Endothelial cell of umbilical vein (primary cell): ENCODE results near the gene FAM168A. TPM values are rescaled to one million over a fixed set of nuclear protein-coding genes. Genes with fewer than 3 reads are reported as not detected.
A peak's percentile ranks its signal among the peaks of the same experiment; 100 is the strongest.

Experiments
- BruUV-seq: library from RNA; stranded (reverse); fragments of 400-500 nt; replicated peaks from 2 replicates; lab custom pipeline; 2021; lab: Mats Ljungman, UMichigan
- CTCF ChIA-PET: fragments of 300-600, 350-600 bp; sonication (Branson Sonifier 250); formaldehyde crosslinking; loops from one replicate; lab custom pipeline; 2021; ENCODE audit warnings: antibody characterized with exemption, inconsistent platforms; lab: Charles Lee
- POLR2A ChIA-PET: fragments of 300-600, 350-600 bp; sonication (Branson Sonifier 250); formaldehyde crosslinking; loops from one replicate; lab custom pipeline; 2021; ENCODE audit warnings: antibody characterized with exemption, inconsistent platforms; lab: Charles Lee
- DNase-seq: peaks from one replicate; pipeline ENCODE4 v3.0.0-alpha.2; 2011; ENCODE audit warnings: low read depth, low spot score
- FAIRE-seq: peaks from 2 replicates; lab custom pipeline; 2011; peaks lifted over from hg19 to GRCh38; lab: Jason Lieb, UNC
- H2AFZ ChIP-seq: 2 replicates; pipeline ENCODE4 v1.6.0; 2012; ENCODE audit warnings: low read depth, low read length, control low read depth, inconsistent platforms
- H3K27ac ChIP-seq: 2 replicates; pipeline ENCODE4 v1.5.1; 2011; ENCODE audit warnings: low read depth, mild to moderate bottlenecking, control low read depth, low read length, moderate library complexity; ENCODE audit not compliant: insufficient read depth
- H3K27me3 ChIP-seq, 2 experiments: 2 replicates each; pipeline versions ENCODE4 v1.6.0 to v1.6.1; 2011; ENCODE audit warnings: low read length in 2 of 2, mixed read lengths in 1 of 2; ENCODE audit not compliant: control insufficient read depth in 2 of 2, insufficient read depth in 2 of 2
- H3K36me3 ChIP-seq, 2 experiments: 2 replicates in 1 of 2; 3 replicates in 1 of 2; pipeline ENCODE4 v1.5.1; 2011; ENCODE audit warnings: low read length in 2 of 2, mild to moderate bottlenecking in 1 of 2, moderate library complexity in 1 of 2; ENCODE audit not compliant: control insufficient read depth in 2 of 2, insufficient read depth in 2 of 2; ENCODE audit errors: extremely low read depth in 1 of 2
- H3K4me1 ChIP-seq: 3 replicates; pipeline ENCODE4 v1.5.1; 2011; ENCODE audit warnings: mild to moderate bottlenecking, low read length; ENCODE audit not compliant: control insufficient read depth, insufficient read depth; ENCODE audit errors: extremely low read depth
- H3K4me2 ChIP-seq: 2 replicates; pipeline ENCODE4 v1.6.1; 2011; ENCODE audit warnings: low read length, control low read depth, mixed read lengths; ENCODE audit not compliant: insufficient read depth
- H3K4me3 ChIP-seq, 3 experiments: fragments of 200-600 bp in 1 of 3; sonication (generic), shearing (Covaris generic) in 1 of 3; replicated peaks in 1 of 3; 2 replicates each; pipeline ENCODE4 v1.5.1; 2011 to 2016; ENCODE audit warnings: control low read depth in 3 of 3, low read length in 3 of 3, mild to moderate bottlenecking in 2 of 3, inconsistent platforms in 1 of 3, low read depth in 1 of 3, moderate library complexity in 1 of 3; ENCODE audit not compliant: insufficient read depth in 1 of 3
- H3K79me2 ChIP-seq: 2 replicates; pipeline ENCODE4 v1.6.0; 2012; ENCODE audit warnings: low read length, inconsistent platforms; ENCODE audit not compliant: control insufficient read depth, insufficient read depth
- H3K9ac ChIP-seq: replicated peaks from 2 replicates; pipeline ENCODE3; 2011; ENCODE audit warnings: low read length, control low read depth; ENCODE audit not compliant: insufficient read depth; ENCODE audit errors: extremely low read depth
- H3K9me1 ChIP-seq: replicated peaks from 3 replicates; pipeline ENCODE4 v1.6.0; 2011; ENCODE audit warnings: mild to moderate bottlenecking, low read length; ENCODE audit not compliant: control insufficient read depth, insufficient read depth; ENCODE audit errors: extremely low read depth
- H3K9me3 ChIP-seq: replicated peaks from 2 replicates; pipeline ENCODE4 v1.5.1; 2012; ENCODE audit warnings: low read length, inconsistent platforms; ENCODE audit not compliant: control insufficient read depth, insufficient read depth
- H4K20me1 ChIP-seq: replicated peaks from 2 replicates; pipeline ENCODE3; 2011; ENCODE audit warnings: mild to moderate bottlenecking, low read length; ENCODE audit not compliant: control insufficient read depth, insufficient read depth; ENCODE audit errors: extremely low read depth
- EZH2 ChIP-seq: IDR thresholded peaks from 2 replicates; pipeline ENCODE4 v1.6.1; 2012; ENCODE audit warnings: borderline replicate concordance, low read depth, mild to moderate bottlenecking, moderate library complexity, low read length, inconsistent platforms; ENCODE audit not compliant: severe bottlenecking
- FOS ChIP-seq: IDR thresholded peaks from 2 replicates; pipeline ENCODE4 v1.6.1; 2011; ENCODE audit warnings: mild to moderate bottlenecking, low read length, moderate library complexity, borderline replicate concordance; ENCODE audit not compliant: insufficient read depth
- POLR2A ChIP-seq: IDR thresholded peaks from 2 replicates; pipeline ENCODE4 v1.6.1; 2012; ENCODE audit warnings: low read depth, mild to moderate bottlenecking, control low read depth, low read length
- dilution Hi-C: fragments of 300-500 bp; cut with MboI; formaldehyde crosslinking; loops from one replicate; pipeline ENCODE4 v1.15.0; 2019; ENCODE audit warnings: low sequenced_read_pairs; ENCODE audit not compliant: extremely low pct_ligation_motif_present
- intact Hi-C: fragments of 100-400 bp; cut with micrococcal nuclease; formaldehyde crosslinking; loops from one replicate; pipeline ENCODE4 v1.10.0; 2022
- polyA plus RNA-seq, 4 experiments: library from polyadenylated mRNA; depleted of rRNA in 3 of 4; stranded (reverse) in 3 of 4; unstranded in 1 of 4; fragments of >200 nt; gene quantifications; 2 replicates each; pipeline versions ENCODE4 v1.2.1 to v1.2.3, GENCODE V29; 2011 to 2012; ENCODE audit warnings: missing spikeins in 1 of 4
- total RNA-seq: library from RNA; stranded (reverse); gene quantifications from 2 replicates; pipeline ENCODE4 v1.2.3, GENCODE V29; 2021
- TF ChIP-seq, protein P1 (sequence below), 2 donors: IDR thresholded peaks; 1 replicate in 1 of 2; 2 replicates in 1 of 2; pipeline ENCODE4 v1.5.1; 2011; ENCODE audit warnings: low read length in 2 of 2, mild to moderate bottlenecking in 2 of 2, moderate library complexity in 2 of 2, control low read depth in 1 of 2, inconsistent platforms in 1 of 2, low read depth in 1 of 2; ENCODE audit not compliant: insufficient read depth in 1 of 2; ENCODE audit errors: extremely low read depth in 1 of 2
- TF ChIP-seq, protein P2 (sequence below): IDR thresholded peaks from 2 replicates; pipeline ENCODE4 v1.6.1; 2011; ENCODE audit not compliant: insufficient read depth, insufficient read length

Gene FAM168A
- total and polyA plus RNA-seq, 2 donors (not counting 3 experiments of a cell fraction or from before 2014, with no cell fraction given): 17.0 to 20.5 TPM

GRCh38 chr11:73622926-73623593, 25.1 kb upstream of the FAM168A start:
- H3K27ac ChIP-seq: no peak overlapping the region
- peaks cover 8 to 9% of the 10 kb centered on the region in 2 experiments for H3K27me3 ChIP-seq
- H3K79me2 ChIP-seq: no peaks in the 10 kb centered on the region
- BruUV-seq: no TSS peak
- no peak overlapping the region for H3K4me3 ChIP-seq
- no peak overlapping the region for H2AFZ ChIP-seq
- TF ChIP-seq FOS: peak; percentile 21
- no peak for TF ChIP-seq POLR2A
- TF ChIP-seq, protein P1, sequence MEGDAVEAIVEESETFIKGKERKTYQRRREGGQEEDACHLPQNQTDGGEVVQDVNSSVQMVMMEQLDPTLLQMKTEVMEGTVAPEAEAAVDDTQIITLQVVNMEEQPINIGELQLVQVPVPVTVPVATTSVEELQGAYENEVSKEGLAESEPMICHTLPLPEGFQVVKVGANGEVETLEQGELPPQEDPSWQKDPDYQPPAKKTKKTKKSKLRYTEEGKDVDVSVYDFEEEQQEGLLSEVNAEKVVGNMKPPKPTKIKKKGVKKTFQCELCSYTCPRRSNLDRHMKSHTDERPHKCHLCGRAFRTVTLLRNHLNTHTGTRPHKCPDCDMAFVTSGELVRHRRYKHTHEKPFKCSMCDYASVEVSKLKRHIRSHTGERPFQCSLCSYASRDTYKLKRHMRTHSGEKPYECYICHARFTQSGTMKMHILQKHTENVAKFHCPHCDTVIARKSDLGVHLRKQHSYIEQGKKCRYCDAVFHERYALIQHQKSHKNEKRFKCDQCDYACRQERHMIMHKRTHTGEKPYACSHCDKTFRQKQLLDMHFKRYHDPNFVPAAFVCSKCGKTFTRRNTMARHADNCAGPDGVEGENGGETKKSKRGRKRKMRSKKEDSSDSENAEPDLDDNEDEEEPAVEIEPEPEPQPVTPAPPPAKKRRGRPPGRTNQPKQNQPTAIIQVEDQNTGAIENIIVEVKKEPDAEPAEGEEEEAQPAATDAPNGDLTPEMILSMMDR (IDR thresholded peaks at IDR 0.05; ENCODE audit: extremely low read depth in 1 of 2, insufficient read depth in 1 of 2, low read depth in 1 of 2, low read length in 2 of 2): no peak
- H4K20me1 ChIP-seq: no peaks in the 10 kb centered on the region
- H3K4me2 ChIP-seq: no peak overlapping the region
- ChIA-PET POLR2A (no interaction called here), CTCF (interaction anchor here (1.6 to 7.6 kb wide), 3 partner anchors 39 to 143 kb away, joined by 3 to 243 read pairs (median 83); no protein-coding TSS in a partner anchor)
- no peaks in the 10 kb centered on the region for H3K4me1 ChIP-seq
- H3K36me3 ChIP-seq: no peaks in the 10 kb centered on the region
- DNase-seq (no peak), FAIRE-seq (no peak)
- no peak overlapping the region for H3K9ac ChIP-seq
- dilution Hi-C loops: no loop called here
- H3K9me1 ChIP-seq: no peaks in the 10 kb centered on the region
- H3K9me3 ChIP-seq: no peaks in the 10 kb centered on the region
- intact Hi-C loops: loop anchor here (10.0 kb wide), 1 partner anchor 218 kb away; no protein-coding TSS in a partner anchor

GRCh38 chr11:73614591-73614990, 16.7 kb upstream of the FAM168A start:
- intact Hi-C loops: no loop called here
- dilution Hi-C loops: no loop called here
- H3K27me3 ChIP-seq: peaks cover 1 to 4% of the 10 kb centered on the region in 2 experiments
- H3K9me3 ChIP-seq: no peaks in the 10 kb centered on the region
- H3K9ac ChIP-seq: no peak overlapping the region
- TF ChIP-seq, protein P2, sequence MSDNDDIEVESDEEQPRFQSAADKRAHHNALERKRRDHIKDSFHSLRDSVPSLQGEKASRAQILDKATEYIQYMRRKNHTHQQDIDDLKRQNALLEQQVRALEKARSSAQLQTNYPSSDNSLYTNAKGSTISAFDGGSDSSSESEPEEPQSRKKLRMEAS: no peak
- TF ChIP-seq EZH2: no peak
- no peak overlapping the region for H3K4me2 ChIP-seq
- BruUV-seq: no TSS peak
- H3K79me2 ChIP-seq: no peaks in the 10 kb centered on the region
- H3K9me1 ChIP-seq: no peaks in the 10 kb centered on the region
- H3K27ac ChIP-seq: no peak overlapping the region
- H3K4me1 ChIP-seq: no peaks in the 10 kb centered on the region
- H3K4me3 ChIP-seq: no peak overlapping the region
- DNase-seq (no peak), FAIRE-seq (no peak)
- no peaks in the 10 kb centered on the region for H4K20me1 ChIP-seq
- H3K36me3 ChIP-seq: no peaks in the 10 kb centered on the region
- CTCF ChIA-PET: interaction anchor here (3.2 kb wide), 1 partner anchor 11 kb away, joined by 14 read pairs; no protein-coding TSS in a partner anchor
- no peak overlapping the region for H2AFZ ChIP-seq
- POLR2A ChIA-PET: no interaction called here
